GM23248 (cell line): ENCODE results near the gene PCCA.

Source experiments
- EZH2 ChIP-seq: fragments of 200-600 bp; sonication (generic); IDR thresholded peaks from 2 replicates; pipeline ENCODE4 v1.6.1; 2018; ENCODE audit warnings: antibody characterized with exemption, mild to moderate bottlenecking; ENCODE audit not compliant: insufficient read depth, poor library complexity, severe bottlenecking
- EZH2phosphoT487 ChIP-seq: fragments of 200-600 bp; sonication (generic); IDR thresholded peaks from 2 replicates; pipeline ENCODE4 v1.6.1; 2018; ENCODE audit warnings: antibody characterized with exemption, moderate library complexity, mild to moderate bottlenecking, low read depth; ENCODE audit not compliant: insufficient read depth

DNA sequence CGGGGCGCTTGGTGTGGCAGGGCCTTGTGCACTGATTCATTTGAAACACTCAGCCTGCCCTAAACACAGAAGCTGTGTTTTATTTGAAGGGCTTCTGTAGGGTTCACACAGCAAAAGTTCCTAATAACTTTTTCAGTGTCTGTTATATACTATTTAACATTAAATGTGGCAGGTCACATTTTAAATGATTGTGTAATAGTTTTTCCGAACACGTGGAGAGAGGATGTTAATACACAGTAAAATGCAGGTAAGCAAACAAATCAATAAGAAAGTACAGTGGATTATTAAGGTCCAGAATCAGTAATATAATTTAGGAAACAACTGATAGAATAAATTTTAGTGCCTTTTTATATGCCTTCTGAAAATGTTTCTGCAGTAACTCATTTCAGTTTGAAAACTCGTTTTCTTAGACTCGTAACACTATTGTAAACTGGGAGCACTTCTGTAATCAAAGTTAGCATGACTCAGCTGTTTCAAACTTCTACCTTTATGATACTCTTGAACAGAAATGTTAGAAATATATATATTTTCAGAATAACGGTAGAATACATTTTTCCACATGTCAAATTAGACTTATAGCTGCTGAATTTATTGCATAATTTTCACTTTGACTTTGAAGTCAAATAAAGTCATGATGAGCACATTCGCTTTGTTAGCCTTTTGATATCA, 429.6 kb downstream of the PCCA start:
- TF ChIP-seq EZH2 = no peak
- TF ChIP-seq EZH2phosphoT487 = no peak
